CD4-positive, alpha-beta T cell treated with Interleukin-17A for 4 hours (primary cell): ENCODE results near the gene CST5.
"Not testable (repeated sequence)": the region's sequence is repeated elsewhere in the genome, so short reads cannot be mapped to it uniquely, and the experiment has no call there.

Experiments used
- DNase-seq: peaks from one replicate; pipeline ENCODE4 v3.0.0-alpha.2; 2020; ENCODE audit warnings: mixed read lengths

The CST5 gene

DNA sequence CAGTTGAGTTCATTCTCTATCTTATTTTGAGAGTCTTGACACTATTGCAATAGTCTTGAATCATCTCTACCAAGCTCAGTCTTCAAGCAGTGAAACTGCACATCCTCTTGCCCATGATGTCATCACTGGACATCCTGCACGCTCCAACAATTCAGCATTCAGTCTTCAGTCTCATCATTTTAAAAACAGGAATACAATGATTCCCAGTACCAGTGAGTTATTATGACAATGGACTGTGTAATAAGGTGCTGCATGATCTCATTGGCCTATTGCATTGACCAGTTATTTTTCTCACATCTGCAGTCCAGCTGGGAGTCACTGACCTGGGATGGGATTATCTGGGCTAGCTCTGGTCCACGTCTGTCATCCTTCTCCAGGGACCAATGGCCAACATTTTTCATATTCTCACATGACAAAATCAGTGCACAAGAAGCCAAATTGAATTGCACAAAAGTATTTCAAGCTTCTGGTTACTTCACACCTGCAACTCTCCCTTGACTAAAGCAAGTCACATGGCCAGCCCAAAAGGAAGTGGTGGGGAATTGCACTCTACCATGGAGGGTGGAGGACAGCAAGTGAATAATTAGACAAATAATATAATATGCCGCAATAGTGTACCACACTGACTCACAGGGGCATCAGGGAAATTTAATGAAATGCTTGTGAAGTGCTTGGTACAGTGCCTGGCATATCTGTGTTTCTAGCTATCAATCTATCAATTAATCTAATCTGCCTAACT, 46.6 kb downstream of the CST5 start:
- DNase-seq, result no peak

GRCh38 chr20:23831961-23832360, 47.6 kb downstream of the CST5 start:
- not testable (repeated sequence) for DNase-seq

- no peak for DNase-seq
Measured at GRCh38 chr20:23826541-23827021, 53.0 kb downstream of the CST5 start, which contains the start of gene CST2. TSS of gene CST2 (minus strand) at chr20:23826729. CDS start at chr20:23826660, 69 bp downstream.
